HG03571 (cell line): ENCODE data around the gene ACR.
"Not testable (repeated sequence)": the region's sequence is repeated elsewhere in the genome, so short reads cannot be mapped to it uniquely, and the experiment has no call there.

Experiments
- ATAC-seq: cut with Tn5 transposase; IDR thresholded peaks from one replicate; pipeline ENCODE4 v1.9.1; 2021; ENCODE audit not compliant: unreplicated experiment

The ACR gene

GRCh38 chr22:50730941-50731661 lies 6.9 kb upstream of the ACR start:
- ATAC-seq, result no peak

GRCh38 chr22:50731811-50732624 lies 6.0 kb upstream of the ACR start:
- ATAC-seq, result no peak

- no peak for ATAC-seq
These were observed 5.3 kb upstream of the ACR start for GRCh38 chr22:50732681-50733080.

GRCh38 chr22:50733521-50734342 lies 4.3 kb upstream of the ACR start:
- ATAC-seq, result no peak

GRCh38 chr22:50734343-50734771 lies 3.6 kb upstream of the ACR start:
- no peak for ATAC-seq

GRCh38 chr22:50734986-50735738 lies 2.8 kb upstream of the ACR start:
- ATAC-seq, result no peak

GRCh38 chr22:50735739-50736030 lies 2.3 kb upstream of the ACR start:
- ATAC-seq, result no peak

GRCh38 chr22:50738649-50739227 lies 734 bp downstream of the ACR start:
- no peak for ATAC-seq

GRCh38 chr22:50739279-50739691 lies 1.3 kb downstream of the ACR start:
- ATAC-seq, result no peak

- ATAC-seq, result no peak
These were observed 1.9 kb downstream of the ACR start for GRCh38 chr22:50739894-50740293.

GRCh38 chr22:50740714-50741113 lies 2.7 kb downstream of the ACR start:
- not testable (repeated sequence) for ATAC-seq

GRCh38 chr22:50744424-50744823 lies 6.4 kb downstream of the ACR start:
- not testable (repeated sequence) for ATAC-seq

- not testable (repeated sequence) for ATAC-seq
These were observed 9.5 kb downstream of the ACR start for GRCh38 chr22:50747521-50747920.

- ATAC-seq, result not testable (repeated sequence)
These were observed 10.6 kb downstream of the ACR start for GRCh38 chr22:50748630-50749029.

GRCh38 chr22:50749302-50750074 lies 11.5 kb downstream of the ACR start:
- not testable (repeated sequence) for ATAC-seq

- ATAC-seq, result not testable (repeated sequence)
These were observed 17.2 kb downstream of the ACR start for GRCh38 chr22:50755251-50755650.

- not testable (repeated sequence) for ATAC-seq
These were observed 18.4 kb downstream of the ACR start for GRCh38 chr22:50756406-50756805.

- not testable (repeated sequence) for ATAC-seq
These were observed 19.0 kb downstream of the ACR start for GRCh38 chr22:50756949-50757491.

GRCh38 chr22:50759597-50760341 lies 21.8 kb downstream of the ACR start:
- ATAC-seq, result not testable (repeated sequence)
